ENCODE measurements around the gene ABCC5. TPM values are rescaled to one million over a fixed set of nuclear protein-coding genes. Genes with fewer than 3 reads are reported as not detected.

The ABCC5 gene
- total RNA-seq, 1 donor from 2014 or later = 67.5 TPM

- H3K36me3 ChIP-seq = peaks cover 0 to 42% of the 10 kb centered on the region in 2 donors
- no peak overlapping the region for H3K27ac ChIP-seq
- TF ChIP-seq POLR2AphosphoS5 (IDR thresholded peaks at IDR 0.05; ENCODE audit: insufficient read depth in 1 of 2, low read depth in 1 of 2) = no peak
- TF ChIP-seq POLR2A (IDR thresholded peaks at IDR 0.05) = no peak
- no peak for TF ChIP-seq CTCF (IDR thresholded peaks at IDR 0.05)
- H3K4me1 ChIP-seq = no peaks in the 10 kb centered on the region
- H3K9me3 ChIP-seq = no peaks in the 10 kb centered on the region
- no peak for DNase-seq (ENCODE audit: extremely low spot score in 2 of 2)
- intact Hi-C loops (cut with DNase I) = no loop called here
- H3K4me3 ChIP-seq = no peak overlapping the region
- H3K27me3 ChIP-seq = no peaks in the 10 kb centered on the region
These were observed 64.1 kb downstream of the ABCC5 start for GRCh38 chr3:183953471-183954070.

DNA sequence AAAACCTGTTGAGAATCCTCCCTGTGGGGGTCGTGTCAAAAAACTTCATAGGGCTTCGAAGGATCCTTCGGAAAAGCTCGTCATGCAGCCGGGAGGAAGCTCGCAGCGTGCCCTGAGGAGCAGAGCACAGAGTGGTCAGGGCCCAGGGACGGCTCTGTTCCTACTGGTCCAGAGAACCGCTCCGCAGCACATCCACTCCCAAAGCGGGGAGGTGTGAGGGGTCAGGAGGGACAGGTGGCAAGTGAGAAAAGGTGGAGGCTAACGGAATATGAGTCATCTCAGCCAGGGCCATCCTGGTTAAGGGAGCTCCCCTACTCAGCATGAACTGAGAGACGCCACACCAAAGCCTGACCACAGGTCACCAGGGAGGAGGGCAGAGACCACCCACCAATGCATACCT lies 66.2 kb downstream of the ABCC5 start:
- TF ChIP-seq POLR2A (IDR thresholded peaks at IDR 0.05) (no peak), POLR2AphosphoS5 (IDR thresholded peaks at IDR 0.05; ENCODE audit: insufficient read depth in 1 of 2, low read depth in 1 of 2) (no peak), CTCF (IDR thresholded peaks at IDR 0.05) (no peak)
- no peak overlapping the region for H3K4me3 ChIP-seq
- no peaks in the 10 kb centered on the region for H3K9me3 ChIP-seq
- DNase-seq (ENCODE audit: extremely low spot score in 2 of 2) = no peak
- intact Hi-C loops (cut with DNase I) = no loop called here
- H3K27ac ChIP-seq = no peak overlapping the region
- no peaks in the 10 kb centered on the region for H3K4me1 ChIP-seq
- peaks cover 0 to 43% of the 10 kb centered on the region in 2 donors for H3K36me3 ChIP-seq
- no peaks in the 10 kb centered on the region for H3K27me3 ChIP-seq

GRCh38 chr3:183949690-183950089 lies 68.0 kb downstream of the ABCC5 start:
- H3K4me3 ChIP-seq = no peak overlapping the region
- intact Hi-C loops (cut with DNase I) = no loop called here
- DNase-seq (ENCODE audit: extremely low spot score in 2 of 2) = no peak
- no peaks in the 10 kb centered on the region for H3K4me1 ChIP-seq
- no peaks in the 10 kb centered on the region for H3K27me3 ChIP-seq
- H3K9me3 ChIP-seq = no peaks in the 10 kb centered on the region
- no peak overlapping the region for H3K27ac ChIP-seq
- peaks cover 0 to 60% of the 10 kb centered on the region in 2 donors for H3K36me3 ChIP-seq
- no peak for TF ChIP-seq POLR2A (IDR thresholded peaks at IDR 0.05)
- no peak for TF ChIP-seq CTCF (IDR thresholded peaks at IDR 0.05)
- no peak for TF ChIP-seq POLR2AphosphoS5 (IDR thresholded peaks at IDR 0.05; ENCODE audit: insufficient read depth in 1 of 2, low read depth in 1 of 2)

- no peaks in the 10 kb centered on the region for H3K9me3 ChIP-seq
- H3K27ac ChIP-seq = no peak overlapping the region
- intact Hi-C loops (cut with DNase I) = no loop called here
- no peak for DNase-seq (ENCODE audit: extremely low spot score in 2 of 2)
- no peaks in the 10 kb centered on the region for H3K27me3 ChIP-seq
- TF ChIP-seq POLR2A (IDR thresholded peaks at IDR 0.05) = no peak
- no peak for TF ChIP-seq POLR2AphosphoS5 (IDR thresholded peaks at IDR 0.05; ENCODE audit: insufficient read depth in 1 of 2, low read depth in 1 of 2)
- no peak for TF ChIP-seq CTCF (IDR thresholded peaks at IDR 0.05)
- H3K4me3 ChIP-seq = no peak overlapping the region
- H3K36me3 ChIP-seq = peaks cover 0 to 60% of the 10 kb centered on the region in 2 donors
- H3K4me1 ChIP-seq = no peaks in the 10 kb centered on the region
These were observed 71.6 kb downstream of the ABCC5 start for GRCh38 chr3:183946037-183946436.

DNA sequence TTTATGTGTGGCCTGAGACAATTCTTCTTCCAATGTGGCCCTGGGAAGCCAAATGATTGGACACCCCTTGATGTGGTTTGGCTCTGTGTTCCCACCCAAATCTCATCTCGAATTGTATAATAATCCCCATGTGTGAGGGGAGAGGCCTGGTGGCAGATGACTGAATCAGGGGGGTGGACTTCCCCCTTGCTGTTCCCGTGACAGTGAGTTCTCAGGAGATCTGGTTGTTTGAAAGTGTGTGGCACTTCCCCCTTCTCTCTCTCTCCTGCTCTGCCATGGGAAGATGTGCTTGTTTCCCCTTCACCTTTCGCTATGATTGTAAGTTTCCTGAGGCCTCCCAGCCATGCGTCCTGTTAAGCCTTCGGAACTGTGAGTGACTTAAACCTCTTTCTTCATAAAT lies 72.9 kb downstream of the ABCC5 start:
- Histone ChIP-seq H3K9me3 (no peaks in the 10 kb centered on the region), H3K27ac (no peak overlapping the region), H3K4me1 (no peaks in the 10 kb centered on the region), H3K36me3 (peaks cover 0 to 50% of the 10 kb centered on the region in 2 donors), H3K4me3 (no peak overlapping the region), H3K27me3 (no peaks in the 10 kb centered on the region)
- DNase-seq (ENCODE audit: extremely low spot score in 2 of 2) = no peak
- TF ChIP-seq CTCF (IDR thresholded peaks at IDR 0.05) (no peak), POLR2A (IDR thresholded peaks at IDR 0.05) (no peak), POLR2AphosphoS5 (IDR thresholded peaks at IDR 0.05; ENCODE audit: insufficient read depth in 1 of 2, low read depth in 1 of 2) (no peak)
- intact Hi-C loops (cut with DNase I) = no loop called here

Data from vagina (tissue), 2 donors.